ENCODE results near the gene ALS2CL. TPM values are rescaled to one million over a fixed set of nuclear protein-coding genes. Genes with fewer than 3 reads are reported as not detected.

The ALS2CL gene
- total and polyA plus RNA-seq, 2 donors (not counting 3 experiments of a cell fraction or from before 2014, with no cell fraction given), result 7.8 to 10.1 TPM

DNA sequence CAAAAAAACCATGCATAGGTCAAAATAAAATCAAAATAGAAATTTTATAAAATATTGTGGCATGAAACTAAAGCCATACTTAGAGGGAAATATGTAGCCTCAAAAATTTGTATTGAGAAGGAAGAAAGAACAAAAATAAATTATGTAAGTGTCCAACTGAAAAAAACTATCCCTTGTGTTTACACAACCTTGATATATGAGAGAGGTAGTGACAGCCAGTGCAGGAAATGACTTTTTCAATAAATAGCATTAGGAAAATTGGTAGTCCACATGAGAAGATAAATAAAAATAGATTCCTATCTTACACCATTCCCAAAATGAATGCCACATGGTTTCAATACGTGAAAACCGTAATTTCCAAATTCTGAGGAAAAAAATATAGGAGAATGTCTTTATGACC, 37.3 kb upstream of the ALS2CL start:
- Histone ChIP-seq H3K27me3 (ENCODE audit: control insufficient read depth in 2 of 2, insufficient read depth in 2 of 2, low read length in 2 of 2) (peaks cover 9 to 11% of the 10 kb centered on the region in 2 experiments), H3K9me1 (replicated peaks; ENCODE audit: control insufficient read depth, extremely low read depth, insufficient read depth, low read length) (no peaks in the 10 kb centered on the region), H3K9me3 (replicated peaks; ENCODE audit: control insufficient read depth, insufficient read depth, low read length) (no peaks in the 10 kb centered on the region), H4K20me1 (replicated peaks; ENCODE audit: control insufficient read depth, extremely low read depth, insufficient read depth, low read length) (no peaks in the 10 kb centered on the region), H2AFZ (ENCODE audit: low read depth, low read length) (no peak overlapping the region), H3K4me3 (replicated peaks in 1 of 3; ENCODE audit: insufficient read depth in 1 of 3, low read depth in 1 of 3, low read length in 3 of 3) (no peak overlapping the region), H3K36me3 (ENCODE audit: control insufficient read depth in 2 of 2, extremely low read depth in 1 of 2, insufficient read depth in 2 of 2, low read length in 2 of 2) (no peaks in the 10 kb centered on the region), H3K9ac (replicated peaks; ENCODE audit: extremely low read depth, insufficient read depth, low read length) (no peak overlapping the region), H3K79me2 (ENCODE audit: control insufficient read depth, insufficient read depth, low read length) (no peaks in the 10 kb centered on the region), H3K4me1 (ENCODE audit: control insufficient read depth, extremely low read depth, insufficient read depth, low read length) (no peaks in the 10 kb centered on the region), H3K4me2 (ENCODE audit: insufficient read depth, low read length) (no peak overlapping the region), H3K27ac (ENCODE audit: insufficient read depth, low read depth, low read length) (no peak overlapping the region)
- CTCF ChIA-PET, result no interaction called here
- FAIRE-seq, result no peak
- intact Hi-C loops (cut with micrococcal nuclease), result no loop called here
- DNase-seq (ENCODE audit: low read depth, low spot score), result no peak
- no peak for TF ChIP-seq MYC (IDR thresholded peaks at IDR 0.05; ENCODE audit: low read depth, low read length)
- no peak for TF ChIP-seq GATA2 (IDR thresholded peaks at IDR 0.05; ENCODE audit: insufficient read depth, insufficient read length, low read depth, low read length)
- TF ChIP-seq EZH2 (IDR thresholded peaks at IDR 0.05; ENCODE audit: borderline replicate concordance, low read depth, low read length, severe bottlenecking), result no peak
- TF ChIP-seq JUN (IDR thresholded peaks at IDR 0.05; ENCODE audit: borderline replicate concordance, insufficient read depth, insufficient read length, low read depth), result no peak
- no peak for TF ChIP-seq MAX (IDR thresholded peaks at IDR 0.05; ENCODE audit: insufficient read depth, insufficient read length)
- TF ChIP-seq POLR2AphosphoS5 (IDR thresholded peaks at IDR 0.05; ENCODE audit: insufficient read depth, low read depth, low read length), result no peak
- TF ChIP-seq, protein P1, sequence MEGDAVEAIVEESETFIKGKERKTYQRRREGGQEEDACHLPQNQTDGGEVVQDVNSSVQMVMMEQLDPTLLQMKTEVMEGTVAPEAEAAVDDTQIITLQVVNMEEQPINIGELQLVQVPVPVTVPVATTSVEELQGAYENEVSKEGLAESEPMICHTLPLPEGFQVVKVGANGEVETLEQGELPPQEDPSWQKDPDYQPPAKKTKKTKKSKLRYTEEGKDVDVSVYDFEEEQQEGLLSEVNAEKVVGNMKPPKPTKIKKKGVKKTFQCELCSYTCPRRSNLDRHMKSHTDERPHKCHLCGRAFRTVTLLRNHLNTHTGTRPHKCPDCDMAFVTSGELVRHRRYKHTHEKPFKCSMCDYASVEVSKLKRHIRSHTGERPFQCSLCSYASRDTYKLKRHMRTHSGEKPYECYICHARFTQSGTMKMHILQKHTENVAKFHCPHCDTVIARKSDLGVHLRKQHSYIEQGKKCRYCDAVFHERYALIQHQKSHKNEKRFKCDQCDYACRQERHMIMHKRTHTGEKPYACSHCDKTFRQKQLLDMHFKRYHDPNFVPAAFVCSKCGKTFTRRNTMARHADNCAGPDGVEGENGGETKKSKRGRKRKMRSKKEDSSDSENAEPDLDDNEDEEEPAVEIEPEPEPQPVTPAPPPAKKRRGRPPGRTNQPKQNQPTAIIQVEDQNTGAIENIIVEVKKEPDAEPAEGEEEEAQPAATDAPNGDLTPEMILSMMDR (IDR thresholded peaks at IDR 0.05; ENCODE audit: extremely low read depth in 1 of 2, insufficient read depth in 1 of 2, low read depth in 1 of 2, low read length in 2 of 2), result no peak
- TF ChIP-seq FOS (IDR thresholded peaks at IDR 0.05; ENCODE audit: borderline replicate concordance, insufficient read depth, low read length), result no peak
- no peak for TF ChIP-seq POLR2A (IDR thresholded peaks at IDR 0.05; ENCODE audit: low read depth, low read length)
- BruUV-seq (replicated peaks), result no TSS peak
- POLR2A ChIA-PET, result no interaction called here
- dilution Hi-C loops (cut with MboI; ENCODE audit: extremely low pct_ligation_motif_present, low sequenced_read_pairs), result no loop called here

Measured in endothelial cell of umbilical vein (primary cell).